ENCODE results near the gene SSBP3.

GRCh38 chr1:54191525-54191924 lies 214.7 kb downstream of the SSBP3 start:
- TF ChIP-seq EZH2 (IDR thresholded peaks at IDR 0.05; ENCODE audit: low read length, unreplicated experiment) (no peak), CTCF (conservative IDR thresholded peaks at IDR 0.05; ENCODE audit: low read depth, low read length) (no peak)
